ENCODE measurements around the gene YBX1. TPM values are rescaled to one million over a fixed set of nuclear protein-coding genes. Genes with fewer than 3 reads are reported as not detected.

YBX1 gene
- total RNA-seq, 1 donor from 2014 or later: 582 TPM

DNA sequence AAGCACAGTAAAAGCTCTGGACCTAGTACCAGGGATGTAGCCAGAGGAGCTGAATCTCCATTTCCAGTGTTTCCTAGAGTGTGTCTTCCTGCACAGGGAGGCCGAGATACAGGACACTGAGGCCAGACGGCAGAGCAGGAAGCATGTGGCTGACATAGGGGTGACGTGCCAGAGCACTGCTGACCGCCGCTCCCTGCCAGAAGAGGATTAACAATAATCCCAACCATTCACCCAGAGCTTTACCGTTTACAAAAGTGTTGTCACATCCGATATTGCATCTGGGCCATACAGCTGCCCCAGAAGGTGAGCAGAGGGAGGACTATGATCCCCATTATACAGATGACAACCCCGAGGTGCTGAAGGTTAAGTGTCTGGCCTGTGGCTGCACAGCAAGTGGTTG is 63.6 kb downstream of the YBX1 start:
- no peaks in the 10 kb centered on the region for H3K27me3 Mint-ChIP-seq (ENCODE audit: low read depth)
- peaks cover 10% of the 10 kb centered on the region for H3K4me1 Mint-ChIP-seq (ENCODE audit: low read depth)
- no peaks in the 10 kb centered on the region for H3K9me3 Mint-ChIP-seq (ENCODE audit: low read depth)
- DNase-seq (ENCODE audit: low spot score): no peak
- H3K36me3 Mint-ChIP-seq (ENCODE audit: low read depth): peaks cover 31% of the 10 kb centered on the region
- H3K27ac Mint-ChIP-seq (ENCODE audit: unreplicated experiment): no peak overlapping the region
- no peak overlapping the region for H3K4me3 Mint-ChIP-seq (ENCODE audit: unreplicated experiment)
- no peak for TF ChIP-seq CTCF (IDR thresholded peaks at IDR 0.05)

DNA sequence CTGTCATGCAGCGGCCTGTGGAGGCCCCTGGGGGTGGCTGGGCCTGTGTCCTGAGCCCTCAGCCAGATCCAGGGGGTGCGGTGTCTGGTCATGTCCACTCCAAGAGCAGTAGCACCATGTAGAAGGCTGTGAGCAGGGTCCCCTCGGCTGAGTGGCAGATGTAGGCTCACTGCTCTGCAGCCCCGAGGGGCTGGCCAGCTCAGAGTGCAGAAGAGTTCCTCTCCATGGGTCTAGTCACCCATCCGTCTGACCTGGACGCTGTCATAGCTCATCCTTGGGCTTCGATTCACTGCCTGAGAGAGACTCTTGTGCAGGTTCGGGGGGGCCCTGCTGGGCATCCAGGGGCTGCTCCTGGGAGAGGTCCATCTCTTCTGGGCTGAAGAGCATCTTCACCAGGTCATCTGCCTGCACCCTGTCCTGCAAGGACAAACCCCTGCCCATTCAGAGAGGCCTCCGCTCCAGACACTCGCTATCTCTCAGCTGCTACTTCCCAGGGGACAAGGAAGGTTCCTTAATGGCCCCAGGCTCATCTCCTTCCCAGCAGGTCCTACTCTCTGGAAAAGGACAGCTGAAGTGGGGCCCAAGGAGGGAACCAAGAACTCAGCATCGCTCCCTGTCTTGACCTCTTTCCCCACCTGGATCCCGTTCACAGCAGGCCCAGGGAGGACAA is 64.4 kb downstream of the YBX1 start:
- H3K27ac Mint-ChIP-seq (ENCODE audit: unreplicated experiment): no peak overlapping the region
- no peak for TF ChIP-seq CTCF (IDR thresholded peaks at IDR 0.05)
- DNase-seq (ENCODE audit: low spot score): no peak
- H3K36me3 Mint-ChIP-seq (ENCODE audit: low read depth): peaks cover 32% of the 10 kb centered on the region
- H3K27me3 Mint-ChIP-seq (ENCODE audit: low read depth): no peaks in the 10 kb centered on the region
- H3K4me1 Mint-ChIP-seq (ENCODE audit: low read depth): peaks cover 10% of the 10 kb centered on the region
- H3K9me3 Mint-ChIP-seq (ENCODE audit: low read depth): no peaks in the 10 kb centered on the region
- H3K4me3 Mint-ChIP-seq (ENCODE audit: unreplicated experiment): no peak overlapping the region

- Mint-ChIP-seq H3K9me3 (ENCODE audit: low read depth) (no peaks in the 10 kb centered on the region), H3K36me3 (ENCODE audit: low read depth) (peaks cover 37% of the 10 kb centered on the region), H3K27me3 (ENCODE audit: low read depth) (no peaks in the 10 kb centered on the region), H3K27ac (ENCODE audit: unreplicated experiment) (no peak overlapping the region), H3K4me3 (ENCODE audit: unreplicated experiment) (no peak overlapping the region), H3K4me1 (ENCODE audit: low read depth) (peaks cover 10% of the 10 kb centered on the region)
- peak; percentile 75 for TF ChIP-seq CTCF (IDR thresholded peaks at IDR 0.05)
- no peak for DNase-seq (ENCODE audit: low spot score)
Observed at GRCh38 chr1:42747125-42747524, 64.9 kb downstream of the YBX1 start.

GRCh38 chr1:42748021-42748420 is 65.8 kb downstream of the YBX1 start:
- Mint-ChIP-seq H3K36me3 (ENCODE audit: low read depth) (peaks cover 45% of the 10 kb centered on the region), H3K27ac (ENCODE audit: unreplicated experiment) (no peak overlapping the region), H3K4me1 (ENCODE audit: low read depth) (peaks cover 9% of the 10 kb centered on the region), H3K4me3 (ENCODE audit: unreplicated experiment) (no peak overlapping the region), H3K27me3 (ENCODE audit: low read depth) (no peaks in the 10 kb centered on the region), H3K9me3 (ENCODE audit: low read depth) (no peaks in the 10 kb centered on the region)
- TF ChIP-seq CTCF (IDR thresholded peaks at IDR 0.05): no peak
- no peak for DNase-seq (ENCODE audit: low spot score)

- peaks cover 50% of the 10 kb centered on the region for H3K36me3 Mint-ChIP-seq (ENCODE audit: low read depth)
- H3K27ac Mint-ChIP-seq (ENCODE audit: unreplicated experiment): no peak overlapping the region
Observed at GRCh38 chr1:42748461-42749410, 66.5 kb downstream of the YBX1 start.

More at GRCh38 chr1:42748461-42749410, 66.5 kb downstream of the YBX1 start:
- no peak for DNase-seq (ENCODE audit: low spot score)
- no peak overlapping the region for H3K4me3 Mint-ChIP-seq (ENCODE audit: unreplicated experiment)
- no peaks in the 10 kb centered on the region for H3K9me3 Mint-ChIP-seq (ENCODE audit: low read depth)
- no peak for TF ChIP-seq CTCF (IDR thresholded peaks at IDR 0.05)
- H3K4me1 Mint-ChIP-seq (ENCODE audit: low read depth): peaks cover 6% of the 10 kb centered on the region
- H3K27me3 Mint-ChIP-seq (ENCODE audit: low read depth): no peaks in the 10 kb centered on the region
